Ascending aorta (tissue), 2 donors: ENCODE measurements around the gene SMG6. TPM values are rescaled to one million over a fixed set of nuclear protein-coding genes. Genes with fewer than 3 reads are reported as not detected.
A peak's percentile ranks its signal among the peaks of the same experiment; 100 is the strongest.
"Not testable (repeated sequence)": the region's sequence is repeated elsewhere in the genome, so short reads cannot be mapped to it uniquely, and the experiment has no call there.

Experiments used
- DNase-seq, 2 donors: peaks; one replicate each; pipeline ENCODE4 v3.0.0-alpha.2; 2019; ENCODE audit warnings: low spot score in 2 of 2
- H3K27ac ChIP-seq, 2 donors: fragments of 200-600 bp; sonication (generic); one replicate each; pipeline ENCODE4 v1.5.1; 2016 to 2017; ENCODE audit warnings: mild to moderate bottlenecking in 1 of 2
- H3K27me3 ChIP-seq: fragments of 200-600 bp; sonication (generic); one replicate; pipeline ENCODE4 v1.5.1; 2017
- H3K36me3 ChIP-seq, 2 donors: fragments of 200-600 bp; sonication (generic); one replicate each; pipeline ENCODE4 v1.5.1; 2016
- H3K4me1 ChIP-seq, 2 donors: fragments of 200-600 bp; sonication (generic); one replicate each; pipeline ENCODE4 v1.5.1; 2016 to 2017; ENCODE audit warnings: mild to moderate bottlenecking in 1 of 2
- H3K4me3 ChIP-seq, 2 donors: fragments of 200-600 bp; sonication (generic); one replicate each; pipeline ENCODE4 v1.5.1; 2016 to 2017; ENCODE audit warnings: mild to moderate bottlenecking in 1 of 2
- H3K9me3 ChIP-seq, 2 donors: fragments of 200-600 bp; sonication (generic); one replicate each; pipeline ENCODE4 v1.5.1; 2016
- CTCF ChIP-seq, 3 experiments: fragments of 200-600 bp in 2 of 3; fragments of 450-650 bp in 1 of 3; sonication (generic) in 2 of 3; IDR thresholded peaks; one replicate each; pipeline ENCODE4 v1.5.1; 2016 to 2019; ENCODE audit warnings: antibody characterized with exemption in 3 of 3, mild to moderate bottlenecking in 1 of 3, moderate library complexity in 1 of 3
- intact Hi-C: fragments of 100-400 bp; cut with DNase I; formaldehyde crosslinking; loops from one replicate; pipeline ENCODE4 v1.15.1; 2023
- total RNA-seq: library from RNA; depleted of rRNA; stranded (reverse); fragments of >200 nt; gene quantifications from one replicate; pipeline ENCODE4 v1.1.0, GENCODE V29; 2016

Gene SMG6
- total RNA-seq, 1 donor from 2014 or later: 50.8 TPM

- intact Hi-C loops: no loop called here
- H3K4me1 ChIP-seq: peaks cover 7 to 31% of the 10 kb centered on the region in 2 donors
Measured at GRCh38 chr17:2266045-2266864, 37.3 kb downstream of the SMG6 start.

GRCh38 chr17:2265166-2265565 is 38.4 kb downstream of the SMG6 start:
- H3K27ac ChIP-seq: peak overlapping the region in 1 of 2 donors; percentile 63
- H3K9me3 ChIP-seq, DNase-seq, H3K27me3 ChIP-seq, intact Hi-C loops, H3K4me3 ChIP-seq: not testable (repeated sequence)
- H3K36me3 ChIP-seq: peaks cover 4 to 15% of the 10 kb centered on the region in 2 donors
- peaks cover 7 to 23% of the 10 kb centered on the region in 2 donors for H3K4me1 ChIP-seq

More at GRCh38 chr17:2266045-2266864, 37.3 kb downstream of the SMG6 start:
- DNase-seq: peak; percentile 21 to 69
- Histone ChIP-seq H3K27ac (no peak overlapping the region), H3K9me3 (no peaks in the 10 kb centered on the region), H3K36me3 (peaks cover 7 to 15% of the 10 kb centered on the region in 2 donors), H3K4me3 (no peak overlapping the region), H3K27me3 (no peaks in the 10 kb centered on the region)
- no peak for TF ChIP-seq CTCF (IDR thresholded peaks at IDR 0.05)

GRCh38 chr17:2264067-2264860 is 39.3 kb downstream of the SMG6 start:
- H3K9me3 ChIP-seq: no peaks in the 10 kb centered on the region
- H3K36me3 ChIP-seq: peaks cover 2 to 7% of the 10 kb centered on the region in 2 donors
- H3K4me3 ChIP-seq: no peak overlapping the region
- H3K27me3 ChIP-seq: no peaks in the 10 kb centered on the region
- intact Hi-C loops: no loop called here
- DNase-seq: no peak
- H3K4me1 ChIP-seq: peaks cover 7 to 23% of the 10 kb centered on the region in 2 donors
- H3K27ac ChIP-seq: peak overlapping the region; percentile 63
- no peak for TF ChIP-seq CTCF (IDR thresholded peaks at IDR 0.05)

- peak overlapping the region; percentile 63 for H3K27ac ChIP-seq
- intact Hi-C loops: no loop called here
- no peak overlapping the region for H3K4me3 ChIP-seq
- H3K9me3 ChIP-seq: no peaks in the 10 kb centered on the region
- H3K27me3 ChIP-seq: no peaks in the 10 kb centered on the region
- no peak for DNase-seq
- TF ChIP-seq CTCF (IDR thresholded peaks at IDR 0.05): no peak
- H3K4me1 ChIP-seq: peaks cover 7 to 23% of the 10 kb centered on the region in 2 donors
- H3K36me3 ChIP-seq: peaks cover 0 to 2% of the 10 kb centered on the region in 2 donors
Measured at GRCh38 chr17:2263183-2264066, 40.2 kb downstream of the SMG6 start.

- no peak overlapping the region for H3K4me3 ChIP-seq
- H3K9me3 ChIP-seq: no peaks in the 10 kb centered on the region
- peak overlapping the region; percentile 15 to 39 for H3K27ac ChIP-seq
- H3K36me3 ChIP-seq: no peaks in the 10 kb centered on the region
- peaks cover 7 to 23% of the 10 kb centered on the region in 2 donors for H3K4me1 ChIP-seq
- intact Hi-C loops: no loop called here
- H3K27me3 ChIP-seq: no peaks in the 10 kb centered on the region
- DNase-seq: peak in 1 of 2 donors; percentile 70
- no peak for TF ChIP-seq CTCF (IDR thresholded peaks at IDR 0.05)
Measured at GRCh38 chr17:2262135-2262587, 41.4 kb downstream of the SMG6 start.
